Activated naive CD4-positive, alpha-beta T cell treated with anti-CD3 and anti-CD28 coated beads, Interleukin-2, amount 10 ng/mL, durations not matched to agents 7 days and 5 days (primary cell): Measurements from ENCODE around the gene JMJD8.
"Not testable (repeated sequence)": the region's sequence is repeated elsewhere in the genome, so short reads cannot be mapped to it uniquely, and the experiment has no call there.

ENCODE experiments used
- CTCF ChIA-PET: fragments of 350-600 bp; sonication (Branson Sonifier 250); formaldehyde crosslinking; loops from one replicate; lab custom pipeline; 2021; ENCODE audit warnings: antibody characterized with exemption; lab: Charles Lee
- DNase-seq: peaks from one replicate; pipeline ENCODE4 v3.0.0-alpha.2; 2020
- H3K27ac Mint-ChIP-seq: one replicate; pipeline ENCODE4 v1.8.0; 2021; ENCODE audit warnings: mild to moderate bottlenecking, moderate library complexity, mixed read lengths
- H3K27me3 Mint-ChIP-seq: one replicate; pipeline ENCODE4 v1.8.0; 2021; ENCODE audit warnings: mild to moderate bottlenecking, mixed read lengths
- H3K36me3 Mint-ChIP-seq: one replicate; pipeline ENCODE4 v1.8.0; 2021; ENCODE audit warnings: mixed read lengths
- H3K4me1 Mint-ChIP-seq: one replicate; pipeline ENCODE4 v1.8.0; 2021; ENCODE audit warnings: mixed read lengths
- H3K4me3 Mint-ChIP-seq: one replicate; pipeline ENCODE4 v1.8.0; 2021; ENCODE audit warnings: mild to moderate bottlenecking, moderate library complexity, mixed read lengths
- H3K9me3 Mint-ChIP-seq: one replicate; pipeline ENCODE4 v1.8.0; 2021; ENCODE audit warnings: mixed read lengths

Gene JMJD8

GRCh38 chr16:695355-696089, 11.4 kb upstream of the JMJD8 start:
- Mint-ChIP-seq H3K9me3 (no peaks in the 10 kb centered on the region), H3K36me3 (no peaks in the 10 kb centered on the region), H3K27me3 (peaks cover 65% of the 10 kb centered on the region), H3K27ac (peak overlapping the region; percentile 90), H3K4me1 (peaks cover 45% of the 10 kb centered on the region), H3K4me3 (peak overlapping the region; percentile 76)
- CTCF ChIA-PET, result interaction anchor here (1.0 to 1.3 kb wide), 3 partner anchors 17 to 24 kb away, joined by 3 to 4 read pairs (median 4); partner anchors contain the start of gene METRN
- peak; percentile 81 for DNase-seq

DNA sequence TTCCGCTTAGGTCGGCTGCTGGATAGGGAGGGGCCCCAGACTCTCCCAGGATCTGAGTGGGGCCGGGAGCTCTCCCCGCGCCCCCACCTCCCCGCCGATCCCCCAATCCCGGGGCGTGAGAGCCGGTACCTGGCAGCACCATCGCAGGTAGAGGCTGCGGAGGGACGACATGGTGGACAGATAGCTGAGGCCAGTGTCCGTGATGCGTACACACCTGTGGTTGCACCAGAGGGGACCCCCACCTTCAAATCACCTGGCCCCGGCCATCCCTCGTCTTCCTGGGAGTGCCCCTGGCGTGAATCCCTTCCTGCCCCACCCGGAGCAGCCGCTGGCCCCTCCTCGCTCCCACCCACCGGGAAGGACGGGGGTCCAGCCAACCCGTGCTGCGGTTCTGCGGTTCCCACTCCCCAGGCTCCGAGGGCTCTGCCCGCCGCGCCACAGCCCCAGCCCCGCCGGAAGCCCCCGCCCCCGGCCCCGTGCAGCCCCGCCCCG, 10.8 kb upstream of the JMJD8 start:
- H3K27me3 Mint-ChIP-seq, result peaks cover 59% of the 10 kb centered on the region
- no peaks in the 10 kb centered on the region for H3K9me3 Mint-ChIP-seq
- H3K4me3 Mint-ChIP-seq, result peak overlapping the region; percentile 50
- no peak overlapping the region for H3K27ac Mint-ChIP-seq
- no peaks in the 10 kb centered on the region for H3K36me3 Mint-ChIP-seq
- CTCF ChIA-PET, result interaction anchor here (1.2 to 1.3 kb wide), 2 partner anchors 20 to 24 kb away, joined by 4 read pairs; partner anchors contain the start of gene METRN
- peaks cover 49% of the 10 kb centered on the region for H3K4me1 Mint-ChIP-seq
- DNase-seq, result peak; percentile 78

DNA sequence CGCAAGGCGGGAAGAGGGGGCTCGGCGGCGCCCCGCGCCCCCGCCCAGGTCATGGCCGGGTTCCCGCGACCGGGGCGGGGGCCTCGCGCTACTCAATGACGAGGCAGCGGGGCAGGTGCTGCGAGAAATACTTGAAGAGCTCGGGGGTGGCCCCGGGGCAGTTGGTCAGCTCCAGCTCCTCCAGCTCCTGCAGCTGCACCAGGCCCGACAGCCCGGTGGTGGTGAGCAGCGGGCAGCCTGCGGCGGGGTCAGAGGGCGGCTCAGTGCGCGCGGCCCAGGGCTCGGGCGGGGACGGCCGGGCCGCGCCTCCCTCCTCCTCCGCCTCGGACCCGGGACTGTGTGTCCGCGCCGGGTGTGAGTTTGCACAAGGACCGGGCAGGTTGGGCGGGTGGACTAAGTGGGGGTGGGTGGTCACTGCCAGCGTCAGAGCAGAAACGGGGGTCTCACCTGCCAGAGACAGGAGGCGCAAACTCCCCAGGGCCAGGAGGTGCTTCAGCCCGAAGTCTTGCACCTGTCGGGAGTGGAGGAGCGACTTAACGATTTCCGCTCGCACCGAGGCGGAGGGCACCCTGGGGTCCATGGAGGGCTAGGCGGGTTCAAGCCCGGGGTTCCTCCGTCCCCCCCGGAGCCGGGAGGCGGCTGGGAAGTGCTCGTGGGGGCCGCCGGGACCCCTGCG, 10.2 kb upstream of the JMJD8 start:
- H3K36me3 Mint-ChIP-seq, result no peaks in the 10 kb centered on the region
- CTCF ChIA-PET, result no interaction called here
- H3K4me3 Mint-ChIP-seq, result peak overlapping the region; percentile 63
- peaks cover 53% of the 10 kb centered on the region for H3K27me3 Mint-ChIP-seq
- H3K9me3 Mint-ChIP-seq, result no peaks in the 10 kb centered on the region
- no peak for DNase-seq
- H3K27ac Mint-ChIP-seq, result no peak overlapping the region
- peaks cover 47% of the 10 kb centered on the region for H3K4me1 Mint-ChIP-seq

- no peaks in the 10 kb centered on the region for H3K36me3 Mint-ChIP-seq
- no peaks in the 10 kb centered on the region for H3K9me3 Mint-ChIP-seq
- CTCF ChIA-PET, result no interaction called here
- H3K27me3 Mint-ChIP-seq, result peaks cover 48% of the 10 kb centered on the region
- peak overlapping the region; percentile 45 for H3K4me3 Mint-ChIP-seq
- no peak overlapping the region for H3K27ac Mint-ChIP-seq
- no peak for DNase-seq
- peaks cover 46% of the 10 kb centered on the region for H3K4me1 Mint-ChIP-seq
Observed at GRCh38 chr16:693766-694165, 9.6 kb upstream of the JMJD8 start.

- CTCF ChIA-PET, result no interaction called here
- H3K36me3 Mint-ChIP-seq, result no peaks in the 10 kb centered on the region
Observed at GRCh38 chr16:693364-693763, 9.2 kb upstream of the JMJD8 start.

DNA sequence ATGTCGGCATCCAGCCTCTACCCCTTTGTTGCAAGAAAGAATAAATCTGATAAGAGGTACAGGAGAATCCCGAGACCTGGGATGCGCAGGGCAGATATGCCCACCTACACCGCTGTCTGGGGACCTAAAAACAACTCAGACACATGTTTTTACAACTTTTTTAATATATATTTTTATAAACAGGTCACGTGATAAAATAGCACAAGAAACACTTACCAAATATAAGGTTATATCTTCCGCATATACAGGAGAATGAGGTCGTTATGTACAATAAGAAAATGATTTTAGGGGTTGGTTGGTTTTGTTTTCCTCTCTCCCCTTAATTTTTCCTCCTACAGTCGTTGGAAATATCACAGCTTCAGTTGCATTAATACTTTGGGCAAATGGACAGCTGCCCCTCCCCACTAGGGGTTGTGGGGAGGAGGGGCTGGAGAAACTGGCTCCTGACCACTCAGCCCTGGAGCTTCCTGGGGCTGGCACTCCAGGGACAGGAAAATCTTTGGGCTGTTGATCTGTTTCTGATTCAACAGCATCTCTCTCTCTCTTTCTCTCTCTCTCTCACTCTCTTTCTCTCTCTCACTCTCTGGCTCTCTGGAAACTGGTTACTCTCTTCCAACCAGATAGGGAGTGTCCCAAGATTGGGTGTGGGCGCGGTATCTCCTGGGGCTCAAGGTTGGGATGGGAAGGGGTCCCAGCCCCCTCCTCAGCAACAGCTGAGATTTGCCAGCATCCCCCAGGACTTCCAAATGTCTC, 8.4 kb upstream of the JMJD8 start:
- H3K4me3 Mint-ChIP-seq, result no peak overlapping the region
- peaks cover 41% of the 10 kb centered on the region for H3K27me3 Mint-ChIP-seq
- H3K27ac Mint-ChIP-seq, result no peak overlapping the region
- no peaks in the 10 kb centered on the region for H3K36me3 Mint-ChIP-seq
- peaks cover 47% of the 10 kb centered on the region for H3K4me1 Mint-ChIP-seq
- H3K9me3 Mint-ChIP-seq, result no peaks in the 10 kb centered on the region
- no peak for DNase-seq
- CTCF ChIA-PET, result no interaction called here

More at GRCh38 chr16:693364-693763, 9.2 kb upstream of the JMJD8 start:
- Mint-ChIP-seq H3K9me3 (no peaks in the 10 kb centered on the region), H3K27me3 (peaks cover 45% of the 10 kb centered on the region), H3K4me1 (peaks cover 48% of the 10 kb centered on the region), H3K4me3 (peak overlapping the region; percentile 45), H3K27ac (no peak overlapping the region)
- no peak for DNase-seq

- Mint-ChIP-seq H3K27ac (peak overlapping the region; percentile 88), H3K4me1 (peaks cover 36% of the 10 kb centered on the region), H3K4me3 (peak overlapping the region; percentile 86), H3K27me3 (peaks cover 37% of the 10 kb centered on the region)
- H3K9me3 Mint-ChIP-seq, H3K36me3 Mint-ChIP-seq, CTCF ChIA-PET, DNase-seq: not testable (repeated sequence)
Observed at GRCh38 chr16:691242-691641, 7.1 kb upstream of the JMJD8 start.

- Mint-ChIP-seq H3K36me3 (peaks cover 7% of the 10 kb centered on the region), H3K4me3 (peak overlapping the region; percentile 86), H3K9me3 (no peaks in the 10 kb centered on the region), H3K27me3 (peaks cover 18% of the 10 kb centered on the region), H3K4me1 (peaks cover 32% of the 10 kb centered on the region), H3K27ac (peak overlapping the region; percentile 88)
- no peak for DNase-seq
- CTCF ChIA-PET, result no interaction called here
Observed at GRCh38 chr16:689175-689897, 5.2 kb upstream of the JMJD8 start.

DNA sequence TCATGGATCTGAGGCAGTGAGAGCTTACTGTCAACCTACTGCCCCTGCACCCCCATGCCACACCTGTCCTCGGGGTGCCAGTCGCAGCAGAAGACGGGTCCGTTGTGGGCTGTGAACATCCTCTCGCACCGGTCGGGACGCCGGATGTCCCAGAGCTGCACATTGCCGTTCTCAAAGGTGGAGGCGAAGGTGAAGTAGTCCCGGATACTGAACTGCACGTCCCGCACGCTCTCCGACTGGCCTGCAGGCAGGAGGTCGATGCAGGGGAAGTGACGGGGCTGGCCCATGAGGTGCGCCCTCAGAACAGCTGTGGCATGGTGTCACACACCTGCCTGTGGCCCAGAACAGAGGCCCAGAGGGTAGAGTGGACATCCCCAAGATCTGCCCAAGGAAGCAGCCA, 3.4 kb upstream of the JMJD8 start:
- Mint-ChIP-seq H3K27ac (no peak overlapping the region), H3K9me3 (no peaks in the 10 kb centered on the region), H3K36me3 (peaks cover 10% of the 10 kb centered on the region), H3K4me3 (peak overlapping the region; percentile 23), H3K27me3 (peaks cover under 1% of the 10 kb centered on the region), H3K4me1 (peaks cover 38% of the 10 kb centered on the region)
- DNase-seq, result no peak
- CTCF ChIA-PET, result interaction anchor here (1.0 kb wide), 1 partner anchor 19 kb away, joined by 5 read pairs; the partner anchor contains the start of gene RHOT2

DNA sequence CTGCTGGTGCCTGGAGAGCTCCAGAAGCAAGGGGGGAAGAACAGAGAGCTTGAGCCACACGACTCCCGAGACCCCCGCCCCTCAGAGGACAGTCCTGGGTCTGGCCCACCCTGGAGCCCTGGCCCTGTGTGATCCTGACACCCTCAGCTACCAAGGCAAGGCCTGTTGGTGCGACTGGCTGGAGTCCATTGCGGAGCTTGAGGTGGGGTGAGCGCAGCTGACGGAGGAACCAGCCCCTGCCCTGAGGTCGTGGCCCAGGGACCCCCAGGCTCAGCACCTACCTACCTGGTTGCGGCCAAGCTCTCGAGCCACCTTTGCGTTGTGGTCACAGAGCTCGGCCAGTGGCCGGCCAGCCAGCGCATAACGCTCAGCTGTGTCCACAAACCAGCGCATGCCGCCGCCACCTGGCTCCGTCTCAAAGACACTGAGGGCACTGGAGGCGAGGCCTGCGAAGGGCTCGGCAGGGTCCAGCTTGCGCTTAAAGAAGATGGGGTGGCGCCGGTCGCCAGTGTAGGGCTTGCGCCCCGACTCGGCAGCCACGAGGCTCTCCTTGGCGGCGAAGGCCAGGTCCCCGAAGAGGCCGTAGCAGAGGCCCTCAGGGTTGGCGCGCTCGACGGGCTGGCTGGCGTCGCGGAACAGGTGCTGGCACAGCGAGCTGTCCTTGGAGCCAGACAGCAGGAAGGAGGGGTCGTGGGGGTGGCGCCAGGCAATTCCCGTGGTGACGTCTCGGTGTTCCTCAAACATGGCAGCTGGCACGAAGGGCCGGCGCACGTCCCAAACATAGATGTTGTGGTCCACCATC, 2.5 kb upstream of the JMJD8 start:
- Mint-ChIP-seq H3K4me1 (peaks cover 43% of the 10 kb centered on the region), H3K27me3 (no peaks in the 10 kb centered on the region), H3K9me3 (no peaks in the 10 kb centered on the region), H3K27ac (no peak overlapping the region), H3K4me3 (peak overlapping the region; percentile 21), H3K36me3 (peaks cover 17% of the 10 kb centered on the region)
- no peak for DNase-seq
- CTCF ChIA-PET, result no interaction called here

DNA sequence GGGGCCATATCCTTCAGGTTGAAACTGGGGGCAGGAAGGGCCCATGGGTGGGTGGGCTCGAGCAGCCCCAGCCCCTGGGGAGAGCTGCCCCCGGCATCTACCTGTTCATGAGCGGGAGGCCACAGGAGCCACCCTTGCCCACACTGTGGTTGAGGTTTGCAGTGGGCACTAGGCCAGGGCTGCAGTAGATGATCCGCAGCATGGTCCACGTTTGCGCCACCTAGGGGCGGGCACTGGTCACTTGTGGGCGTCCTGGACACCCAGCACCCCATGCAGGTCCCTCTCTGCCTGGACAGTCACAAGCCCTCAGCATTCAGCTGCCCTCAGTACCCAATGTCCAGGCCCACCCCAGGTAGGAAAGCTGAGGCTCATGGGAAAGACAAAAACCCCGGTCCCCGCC, 1.8 kb upstream of the JMJD8 start:
- CTCF ChIA-PET, result no interaction called here
- no peaks in the 10 kb centered on the region for H3K9me3 Mint-ChIP-seq

GRCh38 chr16:684961-685696, 995 bp upstream of the JMJD8 start:
- Mint-ChIP-seq H3K4me3 (no peak overlapping the region), H3K9me3 (no peaks in the 10 kb centered on the region), H3K36me3 (peaks cover 22% of the 10 kb centered on the region), H3K4me1 (peaks cover 40% of the 10 kb centered on the region), H3K27me3 (no peaks in the 10 kb centered on the region), H3K27ac (peak overlapping the region; percentile 33)
- no peak for DNase-seq
- CTCF ChIA-PET, result no interaction called here

More for the DNA sequence above, 1.8 kb upstream of the JMJD8 start:
- Mint-ChIP-seq H3K27ac (peak overlapping the region; percentile 28), H3K4me1 (peaks cover 45% of the 10 kb centered on the region), H3K27me3 (no peaks in the 10 kb centered on the region), H3K4me3 (peak overlapping the region; percentile 21), H3K36me3 (peaks cover 21% of the 10 kb centered on the region)
- no peak for DNase-seq
